Sigmoid colon (tissue), 4 donors: ENCODE results near the gene APOBEC3B.

ENCODE experiments used
- CTCF ChIP-seq, 4 experiments: fragments of 450-650 bp in 3 of 4; fragments of 200-600 bp in 1 of 4; IDR thresholded peaks; one replicate each; pipeline ENCODE4 v1.5.1; 2016 to 2019; ENCODE audit warnings: antibody characterized with exemption in 4 of 4, mild to moderate bottlenecking in 3 of 4, moderate library complexity in 2 of 4
- EP300 ChIP-seq, 4 donors: sonication (generic); formaldehyde crosslinking; IDR thresholded peaks; one replicate each; pipeline ENCODE4 v1.6.1; 2017; ENCODE audit warnings: antibody characterized with exemption in 4 of 4

DNA sequence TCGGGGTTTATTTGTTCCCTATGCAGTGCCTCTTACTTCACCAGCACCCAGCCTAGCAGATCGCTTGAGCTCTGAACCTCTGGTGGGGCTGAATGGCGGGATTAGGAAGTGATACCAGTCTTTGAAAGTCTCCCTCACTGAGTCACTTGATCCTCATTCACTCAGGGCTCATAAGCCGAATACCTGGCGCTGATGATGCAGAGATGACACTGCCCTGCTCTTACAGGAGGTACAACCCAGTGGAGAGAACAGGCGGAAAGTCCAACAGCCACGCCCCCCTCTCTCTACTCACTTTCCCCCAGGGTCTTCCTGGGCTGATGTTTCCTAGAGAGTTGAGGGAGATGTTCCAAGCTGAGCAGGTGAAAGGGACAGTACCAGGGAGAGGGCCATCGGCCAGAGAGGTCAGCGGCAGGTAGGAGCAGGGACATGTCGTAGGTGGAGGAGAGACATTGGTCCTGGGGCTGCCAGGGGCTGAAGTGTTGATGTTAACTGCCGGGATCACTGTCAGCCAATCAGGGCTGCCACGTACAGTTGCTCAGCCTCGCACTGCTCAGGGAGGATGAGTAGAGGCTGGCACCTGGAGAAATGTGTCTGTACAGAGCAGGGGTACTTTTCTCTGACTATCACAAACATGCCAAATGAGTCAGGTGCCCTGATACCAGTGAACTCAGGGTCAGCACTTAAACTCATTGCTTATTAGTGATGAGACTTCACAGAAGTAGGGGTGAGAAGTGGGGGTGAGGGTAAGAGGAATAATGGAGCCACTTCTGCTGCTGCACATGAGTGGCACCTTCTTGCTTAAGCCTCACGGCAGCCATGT lies 34.6 kb upstream of the APOBEC3B start:
- TF ChIP-seq EP300 (IDR thresholded peaks at IDR 0.05) (no peak), CTCF (IDR thresholded peaks at IDR 0.05) (no peak)
